HL-60 (cell line): ENCODE data around the gene PNPLA1.

Experiments used
- DNase-seq, 2 experiments: peaks; one replicate each; pipeline ENCODE4 v3.0.0-alpha.2; 2010 to 2020; ENCODE audit warnings: low read depth in 1 of 2, low spot score in 1 of 2
- H3K27ac ChIP-seq: fragments of 250-450 bp; sonication (Bioruptor Pico); replicated peaks from 2 replicates; pipeline ENCODE4 v1.5.1; 2020; ENCODE audit warnings: mild to moderate bottlenecking, moderate library complexity
- H3K27me3 ChIP-seq: fragments of 250-450 bp; sonication (Bioruptor Pico); 2 replicates; pipeline ENCODE4 v1.5.1; 2021; ENCODE audit warnings: mild to moderate bottlenecking, moderate library complexity; ENCODE audit not compliant: insufficient read depth, poor library complexity, severe bottlenecking
- H3K4me3 ChIP-seq: replicated peaks from 2 replicates; pipeline ENCODE4 v1.5.1; 2011; ENCODE audit warnings: mild to moderate bottlenecking, control low read depth, low read length; ENCODE audit not compliant: insufficient read depth
- CTCF ChIP-seq: IDR thresholded peaks from one replicate; pipeline ENCODE4 v1.5.1; 2011; ENCODE audit warnings: low read length, control low read depth, inconsistent platforms; ENCODE audit not compliant: insufficient read depth
- GABPA ChIP-seq: IDR thresholded peaks from 2 replicates; pipeline ENCODE4 v1.6.1; 2012; ENCODE audit warnings: low read depth
- POLR2AphosphoS5 ChIP-seq: IDR thresholded peaks from 2 replicates; pipeline ENCODE4 v1.6.1; 2012; ENCODE audit warnings: low read depth
- REST ChIP-seq: IDR thresholded peaks from 2 replicates; pipeline ENCODE4 v1.6.1; 2012; ENCODE audit warnings: low read depth; ENCODE audit not compliant: insufficient replicate concordance
- SPI1 ChIP-seq: IDR thresholded peaks from 2 replicates; pipeline ENCODE4 v1.6.1; 2012; ENCODE audit warnings: low read depth, mild to moderate bottlenecking, borderline replicate concordance

Gene PNPLA1

GRCh38 chr6:36335465-36336207, 65.8 kb downstream of the PNPLA1 start:
- DNase-seq = no peak
- H3K27ac ChIP-seq = no peak overlapping the region
- H3K4me3 ChIP-seq = no peak overlapping the region
- H3K27me3 ChIP-seq = peaks cover 5% of the 10 kb centered on the region
- TF ChIP-seq SPI1 = no peak
- no peak for TF ChIP-seq GABPA
- TF ChIP-seq POLR2AphosphoS5 = no peak
- TF ChIP-seq REST = no peak
- no peak for TF ChIP-seq CTCF

GRCh38 chr6:36336208-36336710, 66.4 kb downstream of the PNPLA1 start:
- TF ChIP-seq SPI1 (no peak), CTCF (no peak), POLR2AphosphoS5 (no peak), GABPA (no peak), REST (no peak)
- H3K27me3 ChIP-seq = peaks cover 5% of the 10 kb centered on the region

GRCh38 chr6:36336779-36337241, 67.0 kb downstream of the PNPLA1 start, which contains the start of gene BNIP5:
BNIP5 (minus strand) TSS chr6:36336888; CDS start chr6:36330690, 6,198 bp downstream.
- no peak within 1 kb of the TSS for H3K4me3 ChIP-seq
- peaks cover 5% of the 10 kb centered on the region for H3K27me3 ChIP-seq
- TF ChIP-seq REST (no peak), POLR2AphosphoS5 (no peak), GABPA (no peak), SPI1 (no peak), CTCF (no peak)
- no peak for DNase-seq
- no peak within 1 kb of the TSS for H3K27ac ChIP-seq

More at GRCh38 chr6:36336208-36336710, 66.4 kb downstream of the PNPLA1 start:
- no peak for DNase-seq
- no peak overlapping the region for H3K27ac ChIP-seq
- H3K4me3 ChIP-seq = no peak overlapping the region
